Parathyroid adenoma (tissue), 2 donors: Measurements from ENCODE around the gene MAJIN.

Source experiments
- H2AFZ ChIP-seq: fragments of 300-600 bp; sonication (generic); one replicate; pipeline ENCODE4 v1.7.0; 2017; ENCODE audit warnings: antibody characterized with exemption, mild to moderate bottlenecking
- H3K27ac ChIP-seq: fragments of 300-600 bp; sonication (generic); one replicate; pipeline ENCODE4 v1.7.0; 2017
- H3K27me3 ChIP-seq: fragments of 300-600 bp; sonication (generic); one replicate; pipeline ENCODE4 v1.7.0; 2017; ENCODE audit warnings: low read length; ENCODE audit not compliant: control insufficient read depth, insufficient read depth
- H3K36me3 ChIP-seq: fragments of 300-600 bp; sonication (generic); one replicate; pipeline ENCODE4 v1.7.0; 2017; ENCODE audit warnings: low read length; ENCODE audit not compliant: control insufficient read depth, insufficient read depth
- H3K4me1 ChIP-seq: fragments of 300-600 bp; sonication (generic); one replicate; pipeline ENCODE4 v1.7.0; 2017; ENCODE audit warnings: control low read depth
- H3K4me2 ChIP-seq: fragments of 300-600 bp; sonication (generic); one replicate; pipeline ENCODE4 v1.7.0; 2017; ENCODE audit warnings: low read length
- H3K4me3 ChIP-seq: fragments of 300-600 bp; sonication (generic); one replicate; pipeline ENCODE4 v1.7.0; 2017; ENCODE audit warnings: low read depth, low read length
- H3K79me2 ChIP-seq: fragments of 300-600 bp; sonication (generic); one replicate; pipeline ENCODE4 v1.7.0; 2017; ENCODE audit warnings: control low read depth
- H3K9ac ChIP-seq: fragments of 300-600 bp; sonication (generic); one replicate; pipeline ENCODE4 v1.7.0; 2017; ENCODE audit warnings: mild to moderate bottlenecking
- H3K9me3 ChIP-seq: fragments of 300-600 bp; sonication (generic); one replicate; pipeline ENCODE4 v1.7.0; 2017; ENCODE audit warnings: low read length; ENCODE audit not compliant: control insufficient read depth
- CTCF ChIP-seq: fragments of 300-600 bp; sonication (generic); IDR thresholded peaks from one replicate; pipeline ENCODE4 v1.7.0; 2017; ENCODE audit warnings: antibody characterized with exemption, mild to moderate bottlenecking
- donor health status: primary hyperparathyroidism.

Gene MAJIN

GRCh38 chr11:64954201-64954600 lies 17.7 kb downstream of the MAJIN start:
- no peak overlapping the region for H2AFZ ChIP-seq
- H3K9ac ChIP-seq, result no peak overlapping the region
- H3K27ac ChIP-seq, result no peak overlapping the region
- H3K27me3 ChIP-seq, result no peaks in the 10 kb centered on the region
- no peaks in the 10 kb centered on the region for H3K9me3 ChIP-seq
- no peaks in the 10 kb centered on the region for H3K36me3 ChIP-seq
- H3K79me2 ChIP-seq, result no peaks in the 10 kb centered on the region
- H3K4me2 ChIP-seq, result no peak overlapping the region
- H3K4me1 ChIP-seq, result no peaks in the 10 kb centered on the region
- no peak for TF ChIP-seq CTCF
- H3K4me3 ChIP-seq, result no peak overlapping the region

- Histone ChIP-seq H3K4me1 (no peaks in the 10 kb centered on the region), H2AFZ (no peak overlapping the region), H3K27ac (no peak overlapping the region), H3K4me2 (no peak overlapping the region), H3K9me3 (no peaks in the 10 kb centered on the region), H3K79me2 (no peaks in the 10 kb centered on the region), H3K9ac (no peak overlapping the region), H3K27me3 (no peaks in the 10 kb centered on the region), H3K4me3 (no peak overlapping the region), H3K36me3 (no peaks in the 10 kb centered on the region)
- TF ChIP-seq CTCF, result no peak
Measured at GRCh38 chr11:64951529-64951928, 20.4 kb downstream of the MAJIN start.

- H3K36me3 ChIP-seq, result no peaks in the 10 kb centered on the region
- no peaks in the 10 kb centered on the region for H3K27me3 ChIP-seq
- H3K27ac ChIP-seq, result no peak overlapping the region
- no peaks in the 10 kb centered on the region for H3K9me3 ChIP-seq
- H3K79me2 ChIP-seq, result no peaks in the 10 kb centered on the region
- no peaks in the 10 kb centered on the region for H3K4me1 ChIP-seq
- H2AFZ ChIP-seq, result no peak overlapping the region
- no peak overlapping the region for H3K9ac ChIP-seq
- no peak overlapping the region for H3K4me3 ChIP-seq
- no peak for TF ChIP-seq CTCF
- H3K4me2 ChIP-seq, result no peak overlapping the region
Measured at GRCh38 chr11:64947208-64947814, 24.6 kb downstream of the MAJIN start.

- Histone ChIP-seq H3K79me2 (no peaks in the 10 kb centered on the region), H3K9me3 (no peaks in the 10 kb centered on the region), H3K4me3 (no peak overlapping the region), H3K4me1 (no peaks in the 10 kb centered on the region), H3K27ac (no peak overlapping the region), H2AFZ (no peak overlapping the region), H3K9ac (no peak overlapping the region), H3K4me2 (no peak overlapping the region), H3K36me3 (no peaks in the 10 kb centered on the region), H3K27me3 (no peaks in the 10 kb centered on the region)
- TF ChIP-seq CTCF, result no peak
Measured at GRCh38 chr11:64936539-64936938, 35.4 kb downstream of the MAJIN start.

GRCh38 chr11:64935359-64936081 lies 36.4 kb downstream of the MAJIN start, which contains the start of gene GPHA2:
Gene GPHA2 (minus strand): TSS chr11:64935893. CDS start chr11:64935460, 433 bp downstream.
- no peak within 1 kb of the TSS for H3K9ac ChIP-seq
- H3K27me3 ChIP-seq, result no peaks in the 10 kb centered on the region
- TF ChIP-seq CTCF, result no peak
- no peaks in the 10 kb centered on the region for H3K4me1 ChIP-seq
- no peak within 1 kb of the TSS for H3K4me3 ChIP-seq
- H3K4me2 ChIP-seq, result no peak within 1 kb of the TSS
- no peaks in the 10 kb centered on the region for H3K79me2 ChIP-seq
- H2AFZ ChIP-seq, result no peak within 1 kb of the TSS
- no peaks in the 10 kb centered on the region for H3K9me3 ChIP-seq
- H3K36me3 ChIP-seq, result no peaks in the 10 kb centered on the region
- H3K27ac ChIP-seq, result no peak within 1 kb of the TSS
